Endothelial cell (in vitro differentiated cells): ENCODE measurements around the gene TGFBR3. TPM values are rescaled to one million over a fixed set of nuclear protein-coding genes. Genes with fewer than 3 reads are reported as not detected.

ENCODE experiments used
- DNase-seq: peaks from one replicate; pipeline ENCODE4 v3.0.0; 2021; ENCODE audit warnings: low spot score
- H3K27ac Mint-ChIP-seq: one replicate; pipeline ENCODE4 v1.8.0; 2021; ENCODE audit warnings: mixed read lengths, inconsistent platforms; ENCODE audit not compliant: unreplicated experiment
- H3K27me3 Mint-ChIP-seq: one replicate; pipeline ENCODE4 v1.8.0; 2021; ENCODE audit warnings: mild to moderate bottlenecking, moderate library complexity, mixed read lengths, inconsistent platforms; ENCODE audit not compliant: unreplicated experiment
- H3K36me3 Mint-ChIP-seq: one replicate; pipeline ENCODE4 v1.8.0; 2021; ENCODE audit warnings: mild to moderate bottlenecking, low read depth, mixed read lengths, inconsistent platforms; ENCODE audit not compliant: unreplicated experiment
- H3K4me1 Mint-ChIP-seq: one replicate; pipeline ENCODE4 v1.8.0; 2021; ENCODE audit warnings: mild to moderate bottlenecking, mixed read lengths, inconsistent platforms; ENCODE audit not compliant: unreplicated experiment
- H3K4me3 Mint-ChIP-seq: one replicate; pipeline ENCODE4 v1.8.0; 2021; ENCODE audit warnings: mild to moderate bottlenecking, mixed read lengths, inconsistent platforms; ENCODE audit not compliant: unreplicated experiment
- H3K9me3 Mint-ChIP-seq: one replicate; pipeline ENCODE4 v1.8.0; 2021; ENCODE audit warnings: mixed read lengths, inconsistent platforms; ENCODE audit not compliant: unreplicated experiment
- CTCF ChIP-seq: fragments of 200-600 bp; sonication (generic); IDR thresholded peaks from one replicate; pipeline ENCODE4 v1.5.0; 2021; ENCODE audit warnings: antibody characterized with exemption; ENCODE audit not compliant: unreplicated experiment
- total RNA-seq: library from RNA; stranded (reverse); fragmentation: NEBNext Ultra II Directional; extraction: Animal tissue kit (Norgen Biotek cat#: 25700); gene quantifications from one replicate; pipeline ENCODE4 v1.2.1, GENCODE V29; 2021; ENCODE audit not compliant: unreplicated experiment

The TGFBR3 gene
- total RNA-seq, 1 donor from 2014 or later, result 39.2 TPM

DNA sequence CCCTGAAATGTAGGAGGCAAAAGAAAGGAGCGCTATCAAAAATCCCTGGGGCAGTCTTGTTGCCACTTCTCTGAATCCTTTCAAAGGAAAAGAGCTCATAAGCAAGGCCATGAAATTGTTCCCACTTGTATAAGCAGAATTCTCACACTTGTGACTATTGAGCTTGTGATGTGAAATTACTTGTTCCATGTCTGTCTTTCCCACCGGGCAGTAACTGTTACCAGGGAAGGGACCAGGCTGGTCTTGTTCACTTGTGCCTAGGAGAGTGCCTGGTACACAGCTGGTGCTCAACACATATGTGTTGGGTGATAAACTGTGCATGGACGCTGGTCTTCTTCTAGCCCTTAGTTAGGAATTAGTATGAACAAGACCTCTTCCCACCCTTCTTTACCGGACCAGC, 234.7 kb downstream of the TGFBR3 start:
- Mint-ChIP-seq H3K36me3 (peaks cover 4% of the 10 kb centered on the region), H3K27me3 (peaks cover 6% of the 10 kb centered on the region), H3K27ac (no peak overlapping the region), H3K9me3 (no peaks in the 10 kb centered on the region), H3K4me1 (peaks cover 17% of the 10 kb centered on the region), H3K4me3 (no peak overlapping the region)
- no peak for TF ChIP-seq CTCF
- DNase-seq, result no peak

GRCh38 chr1:91650764-91651163, 235.2 kb downstream of the TGFBR3 start:
- DNase-seq, result no peak
- no peak for TF ChIP-seq CTCF
- no peak overlapping the region for H3K4me3 Mint-ChIP-seq
- peaks cover 18% of the 10 kb centered on the region for H3K4me1 Mint-ChIP-seq
- no peak overlapping the region for H3K27ac Mint-ChIP-seq
- H3K9me3 Mint-ChIP-seq, result no peaks in the 10 kb centered on the region
- peaks cover 4% of the 10 kb centered on the region for H3K36me3 Mint-ChIP-seq
- peaks cover 4% of the 10 kb centered on the region for H3K27me3 Mint-ChIP-seq

DNA sequence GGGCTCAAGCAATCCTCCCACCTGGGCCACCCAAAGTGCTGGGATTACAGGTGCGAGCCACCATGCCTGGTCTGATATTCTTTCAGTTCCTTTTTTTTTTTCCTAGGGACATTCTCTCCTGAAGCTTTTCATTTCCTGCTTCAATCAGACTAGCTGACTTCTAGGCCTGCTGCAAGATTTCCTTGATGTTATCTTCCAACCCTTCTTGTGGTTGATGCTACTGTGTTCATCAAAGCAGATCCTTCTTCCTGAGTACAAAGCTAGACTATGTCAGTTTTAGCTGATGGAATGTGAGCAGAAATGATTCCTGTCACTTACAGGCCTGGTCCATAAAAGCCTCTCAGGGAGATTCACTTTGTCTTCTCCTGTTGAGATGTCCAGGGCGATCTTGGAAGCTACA, 238.9 kb downstream of the TGFBR3 start:
- H3K9me3 Mint-ChIP-seq, result no peaks in the 10 kb centered on the region
- H3K4me1 Mint-ChIP-seq, result peaks cover 24% of the 10 kb centered on the region
- no peak for TF ChIP-seq CTCF
- no peak overlapping the region for H3K4me3 Mint-ChIP-seq
- peaks cover 2% of the 10 kb centered on the region for H3K36me3 Mint-ChIP-seq
- H3K27ac Mint-ChIP-seq, result peak overlapping the region; percentile 15
- no peak for DNase-seq
- H3K27me3 Mint-ChIP-seq, result peaks cover 1% of the 10 kb centered on the region

DNA sequence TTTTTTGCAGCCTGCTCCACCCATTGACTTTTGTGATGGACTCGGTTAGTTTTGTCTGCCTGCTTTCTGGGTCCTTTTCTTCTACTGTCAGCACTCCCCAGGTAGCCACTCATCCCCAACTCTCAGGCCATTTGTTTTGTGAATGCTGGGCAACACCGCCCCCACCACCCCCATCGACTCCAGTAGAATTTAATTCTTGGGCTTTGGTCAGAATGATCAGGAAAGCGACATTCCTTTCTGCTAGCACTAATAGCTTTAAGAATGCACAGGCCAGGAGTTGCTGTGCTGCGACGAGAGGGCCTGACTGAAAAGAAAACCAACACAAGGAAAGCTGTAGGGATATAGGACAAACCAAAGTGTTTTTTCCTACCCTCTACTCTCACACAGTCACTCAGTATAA, 240.9 kb downstream of the TGFBR3 start:
- H3K9me3 Mint-ChIP-seq, result peaks cover 5% of the 10 kb centered on the region
- peaks cover 17% of the 10 kb centered on the region for H3K36me3 Mint-ChIP-seq
- no peak for TF ChIP-seq CTCF
- no peak overlapping the region for H3K27ac Mint-ChIP-seq
- H3K27me3 Mint-ChIP-seq, result peaks cover 5% of the 10 kb centered on the region
- DNase-seq, result no peak
- H3K4me1 Mint-ChIP-seq, result peaks cover 24% of the 10 kb centered on the region
- no peak overlapping the region for H3K4me3 Mint-ChIP-seq

GRCh38 chr1:91643431-91643830, 242.5 kb downstream of the TGFBR3 start:
- H3K27ac Mint-ChIP-seq, result no peak overlapping the region
- no peak for TF ChIP-seq CTCF
- H3K4me3 Mint-ChIP-seq, result no peak overlapping the region
- H3K27me3 Mint-ChIP-seq, result peaks cover 5% of the 10 kb centered on the region
- DNase-seq, result no peak
- H3K9me3 Mint-ChIP-seq, result peaks cover 5% of the 10 kb centered on the region
- peaks cover 24% of the 10 kb centered on the region for H3K4me1 Mint-ChIP-seq
- peaks cover 17% of the 10 kb centered on the region for H3K36me3 Mint-ChIP-seq
